Erythroblast (primary cell): ENCODE results near the gene DBX1.
"Not testable (repeated sequence)": the region's sequence is repeated elsewhere in the genome, so short reads cannot be mapped to it uniquely, and the experiment has no call there.

ENCODE experiments used
- GATA1 ChIP-seq: IDR thresholded peaks from 2 replicates; pipeline ENCODE4 v1.6.1; 2011; ENCODE audit warnings: low read depth, mild to moderate bottlenecking, control low read depth, low read length, moderate library complexity
- POLR2A ChIP-seq: IDR thresholded peaks from 2 replicates; pipeline ENCODE4 v1.6.1; 2011; ENCODE audit warnings: mild to moderate bottlenecking, low read length

DNA sequence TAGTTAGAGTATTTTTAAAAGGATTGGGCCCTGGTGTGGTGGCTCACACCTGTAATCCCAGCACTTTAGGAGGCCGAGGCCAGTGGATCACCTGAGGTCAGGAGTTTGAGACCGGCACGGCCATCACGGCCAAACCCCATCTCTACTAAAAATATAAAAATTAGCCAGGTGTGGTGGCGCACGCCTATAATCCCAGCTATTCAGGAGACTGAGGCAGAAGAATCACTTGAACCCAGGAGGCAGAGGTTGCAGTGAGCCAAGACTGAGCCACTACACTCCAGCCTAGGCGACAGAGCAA lies 31.8 kb downstream of the DBX1 start:
- not testable (repeated sequence) for TF ChIP-seq POLR2A, GATA1
